GM12875 (cell line): Measurements from ENCODE around the gene BMAL1.

ENCODE experiments used
- H3K4me3 ChIP-seq: one replicate; pipeline ENCODE4 v1.5.1; 2011; ENCODE audit warnings: low read depth, low read length, control low read depth
- TF ChIP-seq, protein P1 (sequence below): IDR thresholded peaks from 2 replicates; pipeline ENCODE4 v1.5.1; 2011; ENCODE audit warnings: low read depth, mild to moderate bottlenecking, control low read depth, inconsistent platforms, low read length, moderate library complexity, borderline replicate concordance; ENCODE audit not compliant: insufficient read depth

The BMAL1 gene

DNA sequence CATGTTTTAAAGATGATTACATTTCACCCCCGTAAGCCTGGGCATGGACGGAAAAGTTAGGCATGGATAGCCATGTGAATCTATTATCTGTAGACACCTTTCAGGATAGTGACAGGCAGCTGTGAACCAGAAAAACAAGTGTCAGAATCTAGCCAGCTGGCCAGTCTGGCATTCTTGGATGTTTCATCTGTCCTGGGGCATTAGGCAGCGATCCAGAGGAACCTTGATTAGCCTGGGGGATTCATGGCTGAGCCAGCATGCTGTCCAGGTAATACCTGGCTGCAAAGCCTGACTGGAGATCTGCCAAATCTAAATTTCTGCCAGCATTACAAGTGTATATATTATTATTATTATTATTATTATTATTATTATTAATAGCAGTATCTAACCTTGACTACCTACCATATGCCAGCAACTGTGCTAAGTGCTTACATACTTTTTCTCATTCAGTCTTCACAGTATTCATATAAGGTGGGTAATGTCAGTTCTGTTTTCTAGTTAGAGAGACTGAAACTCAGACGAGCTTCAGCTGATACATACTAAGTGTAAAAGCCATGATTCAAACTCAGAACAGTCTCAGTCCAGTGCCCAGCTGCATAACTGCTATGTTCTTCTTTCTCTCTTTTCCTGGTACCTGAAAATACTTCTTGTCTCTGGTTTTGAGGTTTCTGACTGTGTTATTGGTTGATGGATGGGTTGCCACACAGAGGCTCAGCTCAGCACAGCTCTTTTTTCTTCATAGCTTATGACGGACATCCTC is 12.8 kb downstream of the BMAL1 start:
- TF ChIP-seq, protein P1, sequence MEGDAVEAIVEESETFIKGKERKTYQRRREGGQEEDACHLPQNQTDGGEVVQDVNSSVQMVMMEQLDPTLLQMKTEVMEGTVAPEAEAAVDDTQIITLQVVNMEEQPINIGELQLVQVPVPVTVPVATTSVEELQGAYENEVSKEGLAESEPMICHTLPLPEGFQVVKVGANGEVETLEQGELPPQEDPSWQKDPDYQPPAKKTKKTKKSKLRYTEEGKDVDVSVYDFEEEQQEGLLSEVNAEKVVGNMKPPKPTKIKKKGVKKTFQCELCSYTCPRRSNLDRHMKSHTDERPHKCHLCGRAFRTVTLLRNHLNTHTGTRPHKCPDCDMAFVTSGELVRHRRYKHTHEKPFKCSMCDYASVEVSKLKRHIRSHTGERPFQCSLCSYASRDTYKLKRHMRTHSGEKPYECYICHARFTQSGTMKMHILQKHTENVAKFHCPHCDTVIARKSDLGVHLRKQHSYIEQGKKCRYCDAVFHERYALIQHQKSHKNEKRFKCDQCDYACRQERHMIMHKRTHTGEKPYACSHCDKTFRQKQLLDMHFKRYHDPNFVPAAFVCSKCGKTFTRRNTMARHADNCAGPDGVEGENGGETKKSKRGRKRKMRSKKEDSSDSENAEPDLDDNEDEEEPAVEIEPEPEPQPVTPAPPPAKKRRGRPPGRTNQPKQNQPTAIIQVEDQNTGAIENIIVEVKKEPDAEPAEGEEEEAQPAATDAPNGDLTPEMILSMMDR = no peak
- no peak overlapping the region for H3K4me3 ChIP-seq

DNA sequence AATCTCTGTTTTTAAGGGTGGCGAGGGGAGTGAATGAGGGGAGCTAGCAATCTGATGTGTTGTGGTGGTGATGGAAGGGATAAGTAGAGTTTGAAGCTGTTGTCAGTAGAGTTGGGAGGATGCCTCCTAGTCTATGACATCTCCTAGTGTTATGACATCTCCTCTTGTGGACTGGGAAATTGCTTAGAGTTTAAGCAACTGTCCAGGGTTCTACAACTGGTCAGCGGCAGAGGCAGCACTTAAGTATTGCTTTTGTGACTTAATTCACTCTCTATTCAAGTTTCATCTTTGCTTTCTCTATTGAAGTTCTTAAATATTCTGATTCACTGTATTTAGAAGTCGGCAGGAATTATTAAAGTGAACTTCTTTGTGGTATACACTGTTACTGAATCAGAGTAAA is 13.8 kb downstream of the BMAL1 start:
- H3K4me3 ChIP-seq = no peak overlapping the region
- TF ChIP-seq, protein P1 = no peak

DNA sequence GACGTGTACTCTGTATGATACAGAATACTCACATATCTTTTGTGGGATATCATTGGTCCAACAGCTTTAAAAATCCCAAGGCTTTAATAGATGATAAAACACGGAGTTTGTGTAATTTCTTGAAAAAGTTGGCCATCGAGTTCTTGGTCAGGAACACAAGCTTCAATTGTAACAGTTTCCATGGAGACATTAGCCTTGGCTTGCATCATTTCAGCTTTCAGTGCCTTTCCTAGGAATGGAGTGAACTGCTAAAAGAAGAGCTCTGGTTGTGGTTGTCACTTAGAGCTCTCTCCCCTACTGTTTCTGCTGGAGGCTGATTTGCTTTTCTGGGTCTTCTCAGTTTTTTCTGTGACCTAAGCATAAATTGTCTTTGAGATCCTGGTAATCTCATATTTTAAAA is 14.2 kb downstream of the BMAL1 start:
- no peak overlapping the region for H3K4me3 ChIP-seq
- TF ChIP-seq, protein P1 = no peak

DNA sequence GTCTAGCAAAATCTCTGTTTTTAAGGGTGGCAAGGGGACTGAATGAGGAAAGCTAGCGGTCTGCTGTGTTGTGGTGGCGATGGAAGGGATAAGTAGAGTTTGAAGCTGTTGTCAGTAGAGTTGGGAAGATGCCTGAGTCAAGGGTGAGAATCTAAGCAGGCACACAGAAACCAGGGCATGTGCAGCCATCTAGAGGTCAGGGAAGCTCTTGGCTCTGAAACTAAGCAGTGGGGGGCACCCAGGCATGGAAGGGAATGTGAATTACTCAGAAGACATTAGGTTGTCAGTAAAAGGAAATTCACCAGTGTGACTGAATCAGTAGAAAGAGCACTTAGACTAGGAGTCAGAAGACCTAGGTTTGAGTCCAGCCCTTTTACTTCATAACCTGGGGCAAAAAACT is 15.4 kb downstream of the BMAL1 start:
- no peak overlapping the region for H3K4me3 ChIP-seq
- TF ChIP-seq, protein P1 = no peak

DNA sequence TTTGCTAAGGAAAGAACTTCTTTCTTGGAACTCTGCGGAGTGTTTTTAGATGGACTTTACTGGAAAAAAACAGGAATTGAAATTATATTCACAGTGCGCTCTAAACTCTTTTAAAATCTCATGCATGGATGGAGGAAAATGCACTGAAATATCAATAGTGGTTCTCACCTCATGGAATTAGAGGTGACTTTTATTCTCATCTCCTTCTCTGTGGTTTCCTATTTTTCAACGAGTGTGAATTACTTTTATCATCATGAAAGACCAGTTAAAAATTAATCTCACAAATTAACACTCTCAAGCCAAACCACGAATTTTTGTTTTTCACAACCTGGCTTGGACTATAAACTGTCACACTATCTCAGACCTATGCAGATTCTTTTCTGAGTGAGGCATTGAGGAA is 16.6 kb downstream of the BMAL1 start:
- H3K4me3 ChIP-seq = no peak overlapping the region
- TF ChIP-seq, protein P1 = no peak

DNA sequence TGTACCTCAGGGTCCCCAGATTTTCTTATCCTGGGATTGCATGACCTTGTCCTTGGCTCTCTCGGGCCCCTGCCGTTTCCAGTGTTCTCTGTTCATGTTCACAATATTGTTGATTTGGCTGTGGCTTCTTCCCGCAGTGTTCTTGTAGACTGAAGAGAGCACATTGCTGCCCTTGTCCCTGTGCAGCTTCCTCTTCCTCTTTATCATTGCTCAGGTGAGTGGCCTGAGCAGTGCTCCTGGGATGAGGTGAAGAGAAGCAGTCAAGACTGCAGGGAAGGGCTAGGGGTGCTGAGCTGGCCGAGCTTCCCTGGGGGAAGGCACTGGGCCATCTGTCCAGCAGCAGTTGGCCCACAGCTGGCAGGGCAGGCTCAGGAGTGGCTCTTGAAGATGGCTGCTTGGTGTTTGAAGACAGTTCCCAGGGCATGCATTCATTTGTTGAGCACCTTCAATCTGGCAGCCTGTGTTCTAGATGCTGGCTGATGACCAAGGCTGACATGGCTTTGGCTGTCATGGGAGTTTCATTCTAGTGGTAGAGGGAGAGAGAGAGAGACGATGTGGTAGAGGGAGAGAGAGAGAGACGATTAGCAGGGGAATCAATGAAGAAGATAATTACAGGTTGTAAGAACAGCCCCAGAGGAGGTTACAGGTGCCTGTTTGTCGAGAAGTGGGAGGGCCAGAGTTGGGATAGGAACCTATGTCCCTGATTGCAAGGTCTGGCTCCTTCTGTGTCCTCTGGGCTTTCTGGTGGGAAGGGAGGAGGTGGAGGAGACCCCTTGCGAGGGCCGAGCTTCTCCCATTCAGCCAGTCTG is 17.4 kb downstream of the BMAL1 start:
- TF ChIP-seq, protein P1 = no peak
- no peak overlapping the region for H3K4me3 ChIP-seq
